Mucosa of rectum (tissue), 2 donors: Measurements from ENCODE around the gene FGR.
A peak's percentile ranks its signal among the peaks of the same experiment; 100 is the strongest.

Source experiments
- H3K27ac ChIP-seq, 2 donors: one replicate each; pipeline ENCODE4 v1.7.0; 2013; ENCODE audit warnings: inconsistent platforms in 2 of 2, low read depth in 2 of 2, low read length in 2 of 2
- H3K27me3 ChIP-seq, 2 donors: one replicate each; pipeline ENCODE4 v1.7.0; 2013; ENCODE audit warnings: low read length in 2 of 2; ENCODE audit not compliant: control insufficient read depth in 2 of 2, insufficient read depth in 2 of 2
- H3K36me3 ChIP-seq, 2 donors: one replicate each; pipeline ENCODE4 v1.7.0; 2013; ENCODE audit warnings: low read length in 2 of 2; ENCODE audit not compliant: control insufficient read depth in 2 of 2, insufficient read depth in 2 of 2
- H3K4me1 ChIP-seq, 2 donors: one replicate each; pipeline ENCODE4 v1.7.0; 2013; ENCODE audit warnings: low read length in 2 of 2, mild to moderate bottlenecking in 1 of 2; ENCODE audit not compliant: control insufficient read depth in 2 of 2, insufficient read depth in 2 of 2
- H3K4me3 ChIP-seq, 2 donors: one replicate each; pipeline ENCODE4 v1.7.0; 2013; ENCODE audit warnings: low read length in 2 of 2
- H3K9ac ChIP-seq, 2 donors: one replicate each; pipeline ENCODE4 v1.7.0; 2013; ENCODE audit warnings: low read length in 2 of 2, low read depth in 1 of 2, mild to moderate bottlenecking in 1 of 2
- H3K9me3 ChIP-seq, 2 donors: one replicate each; pipeline ENCODE4 v1.7.0; 2013; ENCODE audit warnings: low read length in 2 of 2; ENCODE audit not compliant: control insufficient read depth in 2 of 2
- donor health status: healthy.
- donor health status: Normal muscosa, but diverticular disease.

Gene FGR

DNA sequence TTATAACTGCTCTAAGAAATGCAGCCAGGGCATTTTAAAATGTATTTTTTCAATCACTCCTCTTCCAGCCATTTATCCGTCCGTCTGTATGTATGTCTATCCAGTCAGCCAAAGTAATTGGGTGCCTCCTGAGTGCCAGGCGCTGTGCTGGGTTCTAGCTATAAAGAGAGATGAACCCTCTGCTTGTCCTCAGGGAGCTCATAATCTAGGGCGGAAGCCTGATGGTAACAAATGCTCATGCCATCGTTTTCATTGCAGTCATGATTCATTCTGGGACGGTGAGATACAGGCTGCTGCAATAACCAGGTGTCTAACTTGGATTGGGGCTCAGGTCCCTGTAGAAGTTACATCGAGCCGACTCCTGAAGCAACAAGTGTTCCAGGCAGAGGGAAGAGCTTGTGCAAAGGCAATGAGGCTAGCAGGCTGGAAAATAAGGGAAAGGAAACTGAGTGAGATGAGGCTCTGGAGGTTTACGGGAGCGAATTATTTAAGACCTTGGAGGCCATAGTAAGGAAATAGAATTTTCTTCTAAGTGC is 25.4 kb upstream of the FGR start:
- Histone ChIP-seq H3K4me1 (peaks cover 8 to 19% of the 10 kb centered on the region in 2 donors), H3K27ac (peak overlapping the region; percentile 75 to 83), H3K9ac (peak overlapping the region; percentile 48 to 49), H3K36me3 (no peaks in the 10 kb centered on the region), H3K27me3 (no peaks in the 10 kb centered on the region), H3K9me3 (no peaks in the 10 kb centered on the region), H3K4me3 (peak overlapping the region; percentile 5 to 73)

DNA sequence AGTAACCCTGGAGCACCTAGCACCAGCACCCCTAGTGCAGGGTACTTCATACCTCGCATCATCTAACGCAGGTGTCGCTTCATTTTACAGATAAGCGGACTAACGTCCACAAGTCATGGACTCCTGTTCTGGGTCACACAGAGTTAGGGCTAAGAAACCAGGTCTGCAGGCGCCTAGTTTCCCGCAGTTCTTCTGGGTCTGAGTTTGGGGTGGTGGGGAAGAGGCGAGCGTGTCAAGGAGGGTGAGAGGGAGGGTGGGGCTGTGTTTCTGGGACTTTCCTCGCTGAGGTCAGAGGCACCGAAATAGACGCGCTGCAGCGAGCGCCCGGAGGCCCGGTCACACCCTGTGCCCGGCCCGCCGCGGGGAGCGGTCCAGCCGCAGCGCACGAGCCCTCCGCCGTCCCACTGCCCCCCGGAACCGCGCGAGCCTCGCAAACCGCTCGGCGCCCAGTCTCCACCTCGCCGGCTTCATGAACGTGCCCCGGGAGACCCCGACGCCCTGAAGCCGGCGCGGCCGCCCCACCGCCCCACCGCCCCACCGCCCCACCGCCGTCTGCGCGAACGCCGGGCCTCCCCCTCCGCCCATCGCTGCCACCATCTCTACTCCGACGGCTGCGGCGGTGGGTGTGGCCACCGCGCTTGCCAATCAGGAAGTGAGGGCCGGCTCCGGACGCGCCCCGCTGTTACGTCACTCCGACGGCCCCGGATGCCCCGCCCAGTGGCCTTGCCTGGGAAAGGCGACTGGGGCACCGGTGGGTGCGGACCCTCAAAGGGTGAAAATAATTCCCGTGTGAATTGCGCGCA is 24.7 kb upstream of the FGR start:
- peak overlapping the region; percentile 73 to 74 for H3K4me3 ChIP-seq
- no peaks in the 10 kb centered on the region for H3K36me3 ChIP-seq
- no peaks in the 10 kb centered on the region for H3K27me3 ChIP-seq
- H3K9me3 ChIP-seq: no peaks in the 10 kb centered on the region
- H3K9ac ChIP-seq: peak overlapping the region; percentile 49 to 64
- H3K4me1 ChIP-seq: peaks cover 8 to 19% of the 10 kb centered on the region in 2 donors
- H3K27ac ChIP-seq: peak overlapping the region; percentile 75 to 83

DNA sequence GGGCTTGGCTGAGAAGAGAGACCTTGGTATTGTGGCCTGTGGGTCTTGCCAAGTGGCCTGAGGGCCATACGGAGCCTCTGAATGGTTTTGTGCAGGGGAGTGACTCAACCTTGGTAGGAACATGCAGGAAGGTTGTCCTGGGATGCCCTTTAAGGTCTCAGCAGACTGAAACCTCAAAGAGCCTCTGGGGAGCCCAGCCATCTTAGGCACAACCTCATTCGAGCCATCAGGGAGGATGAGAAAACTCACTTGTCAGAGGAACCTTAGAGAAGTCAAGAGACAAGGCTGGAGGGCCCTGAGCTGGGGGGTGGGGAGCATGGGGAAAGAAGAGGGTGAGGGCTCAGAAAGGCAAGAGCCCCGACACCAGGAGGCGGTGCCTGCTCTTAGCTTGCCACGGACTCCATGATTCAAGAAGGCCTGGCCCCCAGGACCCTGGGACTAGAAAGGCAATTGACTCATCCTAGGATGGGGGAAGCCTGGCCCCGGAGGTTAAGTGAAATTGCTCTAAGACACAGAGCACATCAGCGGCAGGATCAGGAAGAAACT is 24.0 kb upstream of the FGR start:
- Histone ChIP-seq H3K9ac (peak overlapping the region; percentile 0 to 64), H3K4me3 (peak overlapping the region; percentile 62 to 74), H3K36me3 (no peaks in the 10 kb centered on the region), H3K27me3 (no peaks in the 10 kb centered on the region), H3K27ac (peak overlapping the region; percentile 75 to 83), H3K4me1 (peaks cover 8 to 19% of the 10 kb centered on the region in 2 donors), H3K9me3 (no peaks in the 10 kb centered on the region)

DNA sequence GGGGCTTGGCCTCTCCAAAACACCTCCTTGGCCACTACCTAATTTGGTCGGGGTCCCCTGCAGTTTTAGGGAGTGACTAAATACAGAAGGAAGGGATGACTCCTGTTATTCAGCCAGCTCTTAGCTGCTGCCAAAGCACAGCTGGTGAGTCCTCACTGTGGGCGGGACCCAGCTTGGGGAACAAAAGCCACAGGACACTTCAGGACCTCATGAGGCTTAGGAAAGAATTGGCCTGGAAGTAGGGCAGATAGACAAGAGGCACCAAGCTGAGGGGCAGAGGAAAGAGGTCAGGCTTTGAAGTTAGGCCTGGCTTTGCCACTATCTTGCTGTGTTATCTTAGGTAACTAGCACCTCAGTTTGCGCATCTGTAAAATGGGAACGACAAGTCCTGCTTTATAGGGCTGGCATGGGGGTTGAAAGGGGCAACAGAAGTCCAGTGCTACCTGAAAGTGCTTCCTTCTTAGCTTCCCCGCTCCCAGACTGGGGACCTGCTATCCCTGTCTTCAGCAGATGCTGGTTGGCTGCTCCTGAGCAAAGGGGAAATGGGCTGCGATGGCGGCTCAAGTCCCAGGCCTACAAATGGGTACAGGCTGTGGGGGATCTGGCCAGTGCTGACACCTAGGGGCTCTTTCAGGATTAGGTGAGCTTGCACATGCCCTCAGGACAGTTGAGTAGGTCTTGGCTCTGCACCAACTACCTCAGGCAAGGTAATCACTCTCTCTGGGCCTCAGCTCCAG is 21.3 kb upstream of the FGR start:
- H3K27me3 ChIP-seq: no peaks in the 10 kb centered on the region
- no peaks in the 10 kb centered on the region for H3K9me3 ChIP-seq
- peak overlapping the region in 1 of 2 donors; percentile 13 for H3K27ac ChIP-seq
- peaks cover 8 to 15% of the 10 kb centered on the region in 2 donors for H3K4me1 ChIP-seq
- no peak overlapping the region for H3K4me3 ChIP-seq
- H3K36me3 ChIP-seq: no peaks in the 10 kb centered on the region
- H3K9ac ChIP-seq: no peak overlapping the region

DNA sequence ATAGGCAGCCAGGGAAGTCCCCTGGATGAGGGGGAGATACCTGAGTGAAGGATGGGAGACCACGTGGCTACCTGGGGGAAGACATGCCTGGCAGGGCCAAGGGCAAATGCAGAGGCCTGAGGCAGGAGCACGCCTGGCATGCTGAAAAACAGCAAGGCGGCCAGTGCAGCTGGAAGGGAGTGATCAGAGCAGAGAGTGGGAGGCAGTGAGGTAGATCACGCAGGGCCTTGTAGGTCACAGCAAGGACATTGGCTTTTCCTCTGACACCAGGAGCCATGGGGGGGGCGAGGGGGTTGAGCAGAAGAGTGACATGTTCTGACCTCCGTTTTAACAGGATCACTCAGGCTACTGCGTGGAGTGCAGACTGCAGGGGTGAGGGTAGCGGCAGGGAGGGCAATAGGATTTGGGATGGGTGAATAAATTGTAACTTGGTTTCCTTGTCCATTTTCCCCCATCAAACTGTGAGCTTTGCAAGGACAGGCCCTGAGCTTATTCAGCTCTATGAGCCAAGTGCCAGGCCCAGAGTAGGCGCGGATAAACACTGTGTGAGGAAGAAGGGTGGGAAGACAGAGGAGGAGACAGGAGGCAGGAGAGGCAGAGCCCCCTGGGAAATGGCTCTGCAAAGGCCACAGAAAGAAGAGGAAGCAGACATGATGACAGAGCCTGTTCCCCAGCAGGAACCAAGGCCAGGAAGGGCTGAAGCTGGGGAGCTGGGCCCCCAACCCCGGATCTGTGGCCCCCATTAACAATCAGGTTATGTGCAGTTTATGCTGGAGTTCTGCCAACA is 20.4 kb upstream of the FGR start:
- no peak overlapping the region for H3K4me3 ChIP-seq
- H3K27ac ChIP-seq: no peak overlapping the region
- no peaks in the 10 kb centered on the region for H3K27me3 ChIP-seq
- H3K36me3 ChIP-seq: no peaks in the 10 kb centered on the region
- H3K9ac ChIP-seq: no peak overlapping the region
- H3K9me3 ChIP-seq: no peaks in the 10 kb centered on the region
- peaks cover 5 to 14% of the 10 kb centered on the region in 2 donors for H3K4me1 ChIP-seq

DNA sequence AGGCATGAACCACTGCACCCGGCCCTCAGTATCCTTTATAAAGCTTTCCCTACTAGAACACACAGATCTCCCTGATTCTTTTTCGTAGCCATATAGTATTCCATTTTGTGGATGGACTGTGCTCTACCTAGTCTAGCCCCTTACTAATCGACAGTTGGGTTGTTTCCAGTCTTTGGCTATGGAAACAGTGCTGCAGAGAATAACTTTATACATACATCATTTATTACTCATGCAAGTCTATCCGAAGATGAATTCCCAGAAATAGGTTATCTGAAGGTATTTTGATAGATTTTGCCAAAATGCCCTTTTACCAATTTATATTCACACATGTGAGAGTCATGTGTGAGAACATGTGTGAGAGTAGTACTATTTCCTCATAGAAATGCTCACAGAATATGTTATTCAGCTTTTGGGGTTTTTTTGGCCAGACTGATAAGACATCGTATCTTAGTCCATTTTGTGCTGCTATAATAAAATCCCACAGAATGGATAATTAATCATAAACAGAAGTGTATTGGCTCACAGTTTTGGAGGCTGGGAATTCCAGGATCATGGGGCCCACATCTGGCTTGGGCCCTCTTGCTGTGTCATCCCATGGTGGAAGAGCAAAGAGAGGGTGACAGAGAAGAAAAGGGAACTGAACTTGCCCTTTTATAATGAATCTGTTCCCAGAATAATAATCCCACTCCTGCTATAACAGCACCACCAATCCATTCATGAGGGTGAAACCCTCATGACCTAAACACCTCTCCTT is 17.3 kb upstream of the FGR start:
- no peaks in the 10 kb centered on the region for H3K36me3 ChIP-seq
- H3K4me3 ChIP-seq: no peak overlapping the region
- no peak overlapping the region for H3K9ac ChIP-seq
- no peaks in the 10 kb centered on the region for H3K9me3 ChIP-seq
- peaks cover 0 to 10% of the 10 kb centered on the region in 2 donors for H3K4me1 ChIP-seq
- no peaks in the 10 kb centered on the region for H3K27me3 ChIP-seq
- no peak overlapping the region for H3K27ac ChIP-seq

DNA sequence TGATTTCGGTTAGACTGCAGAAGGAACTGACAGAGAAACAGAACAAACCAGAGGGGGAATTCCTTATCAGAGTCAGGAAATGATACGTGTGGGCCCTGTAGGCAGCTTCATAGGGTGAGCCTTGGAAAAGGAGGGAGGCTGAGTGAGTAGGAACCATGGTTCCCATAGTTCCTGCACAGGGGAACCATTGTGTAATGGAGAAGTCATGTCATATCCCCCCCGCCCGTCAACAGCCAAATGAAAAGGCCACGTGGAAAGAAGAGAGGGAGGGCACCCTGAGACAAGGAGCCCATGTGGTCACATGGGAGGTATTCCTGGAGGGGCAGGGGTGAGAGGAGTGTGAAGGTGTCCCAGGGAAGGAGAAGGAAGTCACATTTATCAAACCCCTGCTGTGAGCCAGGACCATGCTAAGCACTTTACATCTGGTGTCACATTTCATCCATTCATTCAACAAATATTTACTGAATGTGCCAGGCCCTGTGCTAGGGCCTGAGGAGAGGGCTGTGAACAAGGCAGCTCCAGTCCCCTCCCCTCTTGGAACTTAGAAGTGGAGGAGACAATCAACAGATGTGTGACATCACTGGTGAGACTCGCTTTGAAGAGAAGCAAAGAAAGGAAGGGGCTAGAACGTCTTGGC is 15.7 kb upstream of the FGR start:
- no peaks in the 10 kb centered on the region for H3K9me3 ChIP-seq
- H3K36me3 ChIP-seq: no peaks in the 10 kb centered on the region
- no peak overlapping the region for H3K4me3 ChIP-seq
- H3K27me3 ChIP-seq: no peaks in the 10 kb centered on the region
- no peak overlapping the region for H3K9ac ChIP-seq
- no peak overlapping the region for H3K27ac ChIP-seq
- H3K4me1 ChIP-seq: peaks cover 0 to 3% of the 10 kb centered on the region in 2 donors

DNA sequence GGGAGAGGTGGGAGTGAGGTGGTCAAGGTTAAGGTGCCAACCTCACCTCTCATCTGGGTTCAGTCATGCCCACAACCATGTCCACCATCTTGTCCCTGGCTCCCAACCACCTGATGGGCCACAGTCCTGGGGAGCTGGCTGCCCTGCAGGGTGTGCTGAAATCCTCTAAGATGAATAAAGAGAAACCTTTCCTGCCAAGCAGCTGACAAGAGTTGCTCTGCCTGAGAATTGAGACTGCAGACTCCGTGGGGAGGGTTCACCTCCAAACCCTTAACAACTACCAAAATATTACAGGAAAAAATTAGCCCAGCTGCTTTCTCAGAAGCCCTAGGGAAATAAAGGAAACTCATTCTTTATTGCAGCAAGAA is 15.2 kb upstream of the FGR start:
- H3K36me3 ChIP-seq: no peaks in the 10 kb centered on the region
- H3K27ac ChIP-seq: no peak overlapping the region
- H3K27me3 ChIP-seq: no peaks in the 10 kb centered on the region
- H3K4me1 ChIP-seq: peaks cover 0 to 3% of the 10 kb centered on the region in 2 donors
- no peaks in the 10 kb centered on the region for H3K9me3 ChIP-seq
- no peak overlapping the region for H3K9ac ChIP-seq
- H3K4me3 ChIP-seq: no peak overlapping the region

DNA sequence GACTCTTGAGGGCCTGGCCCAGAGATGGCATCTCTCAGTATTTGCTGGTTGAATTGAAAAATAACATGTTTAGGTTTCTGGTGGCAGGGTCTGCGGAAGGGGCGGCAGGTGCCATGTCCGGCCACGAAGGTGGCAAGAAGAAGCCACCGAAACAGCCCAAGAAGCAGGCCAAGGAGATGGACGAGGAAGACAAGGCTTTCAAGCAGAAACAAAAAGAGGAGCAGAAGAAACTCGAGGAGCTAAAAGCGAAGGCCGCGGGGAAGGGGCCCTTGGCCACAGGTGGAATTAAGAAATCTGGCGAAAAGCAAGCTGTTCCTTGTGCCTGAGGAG is 14.3 kb upstream of the FGR start:
- no peak overlapping the region for H3K4me3 ChIP-seq
- H3K36me3 ChIP-seq: no peaks in the 10 kb centered on the region
- no peaks in the 10 kb centered on the region for H3K27me3 ChIP-seq
- no peak overlapping the region for H3K9ac ChIP-seq
- H3K4me1 ChIP-seq: peaks cover 0 to 3% of the 10 kb centered on the region in 2 donors
- no peak overlapping the region for H3K27ac ChIP-seq
- no peaks in the 10 kb centered on the region for H3K9me3 ChIP-seq
